SK-N-DZ (cell line): ENCODE data around the gene LY6G5C.

ENCODE experiments used
- DNase-seq: peaks from one replicate; pipeline ENCODE4 v3.0.0-alpha.2; 2015; ENCODE audit warnings: low spot score

LY6G5C gene

DNA sequence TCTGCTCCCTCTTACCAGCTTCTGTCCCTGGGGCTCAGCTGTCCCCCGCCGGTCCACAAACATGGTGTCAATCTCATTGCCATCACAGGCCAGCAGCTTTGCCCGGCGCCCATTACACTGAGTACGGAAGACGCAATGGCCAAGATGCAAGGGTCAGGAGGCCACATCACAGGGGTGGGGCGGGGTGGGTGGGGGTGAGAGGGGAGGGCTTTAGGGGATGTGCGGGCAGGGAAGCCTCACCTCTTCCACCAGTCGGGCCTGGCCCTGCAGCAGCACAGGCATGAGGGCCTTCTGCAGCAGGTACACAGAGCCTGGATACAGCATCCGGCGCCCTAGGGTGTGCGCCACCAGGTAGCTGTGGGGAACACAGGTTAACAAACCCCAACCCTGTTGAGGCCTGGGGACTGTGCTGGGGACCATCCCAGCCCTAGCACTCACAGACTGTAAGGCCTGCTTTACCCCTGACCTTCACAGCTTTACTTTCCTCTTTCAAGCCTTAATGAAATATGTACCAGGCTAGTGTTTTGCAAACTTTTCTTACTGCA lies 10.8 kb upstream of the LY6G5C start:
- no peak for DNase-seq

DNA sequence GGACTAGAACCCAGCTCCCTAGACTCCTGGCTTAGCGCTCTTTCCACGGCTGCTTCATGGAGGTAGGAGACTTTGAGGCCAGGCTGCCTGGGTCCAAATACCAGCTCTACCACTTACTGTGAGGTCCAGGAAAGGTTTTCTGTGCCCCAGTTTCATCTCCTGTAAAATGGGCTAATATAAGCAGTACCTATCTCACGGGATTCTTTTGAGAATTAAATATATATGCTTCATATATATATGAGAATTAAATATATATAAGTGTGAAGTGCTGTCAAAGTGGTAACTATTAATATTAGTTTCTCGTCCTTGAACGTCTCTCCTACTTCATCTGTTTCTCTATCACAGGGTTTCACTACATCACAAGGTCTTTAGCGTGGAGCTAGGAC lies 10.2 kb upstream of the LY6G5C start:
- no peak for DNase-seq

DNA sequence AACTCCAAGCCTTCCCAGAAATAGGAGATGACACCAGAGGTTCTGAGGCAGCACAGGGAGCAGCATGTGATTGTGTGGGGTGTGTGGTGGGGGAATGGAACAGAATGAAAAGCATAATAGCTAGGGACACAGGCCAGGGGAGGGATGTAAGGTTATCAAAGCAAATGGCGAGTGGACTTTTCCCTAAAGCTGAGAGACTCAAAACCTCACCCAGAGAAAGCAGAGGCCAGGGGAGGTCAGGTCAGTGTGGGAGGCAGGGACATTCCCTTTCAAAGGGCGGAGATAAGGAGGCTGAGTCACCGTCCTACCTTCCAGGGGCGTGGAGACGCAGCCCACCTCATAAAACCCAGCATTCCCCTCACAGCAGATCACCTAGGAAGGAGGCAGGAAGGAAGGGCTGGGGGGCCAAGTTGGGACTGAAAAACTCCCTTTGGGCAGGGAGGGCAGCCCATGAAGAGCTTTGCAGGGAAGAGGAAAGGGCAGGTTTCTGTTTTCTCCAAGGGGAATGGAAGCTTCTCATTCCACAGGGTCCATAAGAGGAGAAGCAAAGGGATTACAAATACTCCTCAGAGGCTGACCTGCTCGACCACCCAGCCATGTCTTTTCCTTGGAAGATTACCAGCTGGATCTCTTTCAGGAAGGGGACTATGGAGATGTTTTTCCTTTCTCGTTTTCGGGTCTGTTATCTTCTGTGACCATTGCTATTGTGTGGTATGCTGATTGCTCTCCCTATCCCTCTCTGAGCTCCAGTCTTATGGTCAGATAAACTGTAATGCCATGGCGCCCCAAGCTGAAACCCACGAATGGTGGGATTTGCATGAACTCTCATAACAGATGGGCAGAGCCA lies 9.6 kb upstream of the LY6G5C start:
- no peak for DNase-seq

DNA sequence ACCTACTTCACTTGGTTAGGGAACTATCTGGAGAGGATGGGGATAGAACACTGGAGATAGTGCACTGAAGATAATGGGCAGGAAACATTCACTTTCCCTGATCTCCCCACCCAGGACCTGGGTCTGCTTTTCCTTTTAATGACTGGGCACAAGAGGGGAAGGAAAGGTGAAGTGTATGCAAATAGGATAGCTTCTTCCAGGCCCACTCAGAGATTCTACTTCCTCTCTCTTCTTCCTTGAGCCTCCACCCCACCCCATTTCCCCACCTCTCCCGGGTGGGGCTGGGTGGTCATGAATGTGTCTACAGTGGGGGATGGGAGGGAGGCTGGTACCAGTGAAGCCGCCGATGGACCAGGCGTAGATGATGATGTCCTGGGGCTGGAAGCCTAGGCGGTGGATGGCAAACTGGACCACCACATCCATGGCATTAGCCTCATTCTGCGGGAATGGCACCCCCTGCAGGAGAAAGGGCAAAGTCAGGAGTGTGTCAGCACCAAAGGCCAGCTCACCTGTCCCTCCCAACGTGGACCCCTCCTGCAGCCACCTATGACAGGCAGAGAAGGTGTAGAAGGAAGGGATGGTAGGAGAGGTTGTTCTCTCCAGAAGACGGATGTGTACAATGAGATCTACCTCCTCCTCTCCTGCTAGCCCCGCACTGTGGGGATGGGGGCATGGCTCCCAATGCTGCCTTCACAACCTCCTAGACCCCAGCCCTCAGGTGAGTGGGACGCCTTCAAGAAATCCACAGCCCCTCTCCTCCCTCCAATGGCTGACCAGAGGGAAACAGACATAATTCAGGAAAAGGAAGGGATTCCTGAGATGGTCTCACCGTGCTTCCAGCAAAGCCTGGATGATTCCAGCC lies 8.6 kb upstream of the LY6G5C start:
- DNase-seq = no peak

DNA sequence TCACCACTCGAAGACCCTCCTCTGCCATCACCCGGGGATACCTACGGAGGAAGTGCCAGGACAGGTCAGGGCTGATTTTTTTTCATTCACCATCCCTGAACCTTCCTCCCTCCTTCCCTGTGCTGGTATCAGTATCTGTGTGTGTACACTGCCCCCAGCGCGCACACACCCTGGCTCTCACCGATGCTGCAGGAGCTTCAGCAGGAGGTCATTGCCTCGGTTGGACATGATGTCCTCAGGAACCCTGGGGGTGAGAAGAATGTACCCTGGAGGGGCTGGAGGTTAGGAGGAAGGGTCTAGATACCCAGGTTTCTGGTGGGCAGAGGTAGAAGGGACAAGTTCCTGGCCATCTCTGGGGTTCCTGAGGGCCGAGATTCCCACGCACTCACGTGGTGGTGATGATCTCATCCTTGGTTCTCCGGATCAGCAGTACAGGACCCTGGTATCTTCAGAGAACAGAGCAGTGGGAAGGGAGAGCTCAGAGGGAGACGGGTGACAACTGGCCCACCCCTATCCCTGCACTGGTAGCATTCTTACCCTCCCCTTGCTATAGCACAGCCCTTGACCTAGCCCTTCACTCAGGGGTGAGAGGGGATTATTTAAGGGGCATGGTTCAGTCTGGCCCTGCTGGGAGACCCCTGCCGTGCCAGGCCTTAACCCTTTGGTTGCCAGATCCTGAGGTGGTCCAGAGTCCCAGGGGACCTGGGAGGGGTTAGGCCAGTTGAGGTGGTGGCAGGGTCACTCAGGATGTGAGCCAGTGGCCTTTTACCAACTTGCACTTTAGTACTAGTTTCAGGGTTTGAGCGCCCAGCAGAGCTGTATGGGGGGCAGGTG lies 7.2 kb upstream of the LY6G5C start:
- no peak for DNase-seq

DNA sequence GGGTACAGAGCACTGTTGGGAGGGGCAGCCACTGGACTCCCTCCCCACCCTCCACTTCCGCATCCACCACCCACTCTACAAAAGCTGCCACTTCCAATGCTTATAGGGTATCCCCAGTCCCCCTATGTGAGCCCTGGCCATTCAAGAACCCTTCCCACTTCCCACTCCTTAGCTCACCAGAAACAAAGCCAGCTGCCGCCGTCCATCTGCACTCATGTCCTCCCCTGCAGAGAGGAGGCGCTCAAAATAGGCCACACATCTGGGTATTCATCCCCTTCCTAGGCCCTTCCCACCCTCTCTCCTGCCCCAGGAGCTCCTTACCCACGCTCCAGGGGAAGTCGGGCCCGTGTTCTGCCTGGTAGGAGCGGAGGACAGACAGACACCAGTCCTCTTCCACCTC lies 6.5 kb upstream of the LY6G5C start:
- no peak for DNase-seq

DNA sequence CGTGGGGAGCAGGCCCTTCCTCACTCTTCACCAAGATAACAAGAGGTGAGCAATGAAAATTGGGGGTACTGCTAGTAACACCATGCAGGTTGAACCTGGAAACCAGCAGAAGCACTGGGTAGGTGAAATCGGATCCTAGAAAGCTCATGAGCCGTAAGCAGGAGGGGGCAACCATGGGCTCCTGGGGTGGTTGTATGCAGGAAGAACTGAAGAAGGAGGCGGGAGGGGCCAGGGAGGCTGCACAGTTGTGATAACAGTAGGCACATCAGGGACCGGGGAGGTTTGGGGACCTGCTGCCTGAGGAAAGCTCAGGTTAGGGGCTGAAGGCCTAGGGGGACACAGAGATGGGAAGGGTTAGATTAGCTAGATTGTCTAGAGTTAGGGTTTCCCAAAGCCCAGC lies 5.6 kb upstream of the LY6G5C start:
- no peak for DNase-seq

DNA sequence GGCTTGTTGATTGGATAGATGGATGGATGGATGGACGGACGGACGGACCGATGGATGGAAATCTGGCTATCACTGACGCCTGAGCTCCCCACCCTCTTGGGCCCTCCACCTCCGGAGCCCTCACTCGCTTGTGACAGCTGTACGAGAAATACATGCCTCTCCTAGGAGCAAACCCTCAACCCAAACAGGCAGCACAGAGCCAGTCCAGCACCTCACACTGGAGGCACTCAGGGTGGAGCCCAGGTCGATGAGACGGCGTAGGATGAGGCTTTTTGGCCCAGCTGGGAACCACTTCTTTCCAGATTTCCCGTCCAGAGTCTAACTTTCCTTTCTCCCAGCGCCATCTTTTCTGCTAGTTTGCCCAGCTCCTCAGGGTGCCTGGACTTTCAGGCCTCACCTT lies 2.7 kb upstream of the LY6G5C start:
- DNase-seq = no peak

DNA sequence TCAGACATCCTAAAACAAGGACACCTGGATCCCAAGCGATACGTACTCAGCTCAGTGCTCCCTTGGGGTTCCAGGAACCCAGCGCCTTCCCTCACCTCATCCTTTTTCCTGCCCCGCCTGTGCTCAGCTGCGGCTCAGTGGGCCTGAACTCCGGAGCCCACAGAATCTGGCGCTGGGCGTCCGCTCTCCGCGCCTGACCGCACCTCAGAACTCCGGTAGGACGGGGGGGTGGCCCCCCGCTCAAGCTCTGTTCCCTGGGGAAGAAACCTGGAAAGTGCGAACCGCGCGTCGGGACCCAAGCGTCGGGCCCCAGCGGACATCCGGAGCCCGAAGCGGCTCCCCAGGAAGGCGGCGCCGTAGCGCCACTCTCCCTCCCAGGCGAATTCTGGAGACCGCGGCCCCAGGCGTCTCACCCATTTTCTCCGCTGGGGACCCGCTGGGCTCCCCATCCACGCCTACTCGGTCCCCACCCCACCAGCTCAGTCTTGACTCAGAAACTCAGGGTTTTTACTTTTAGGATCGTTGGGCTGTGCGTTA lies 336 bp upstream of the LY6G5C start:
- no peak for DNase-seq

DNA sequence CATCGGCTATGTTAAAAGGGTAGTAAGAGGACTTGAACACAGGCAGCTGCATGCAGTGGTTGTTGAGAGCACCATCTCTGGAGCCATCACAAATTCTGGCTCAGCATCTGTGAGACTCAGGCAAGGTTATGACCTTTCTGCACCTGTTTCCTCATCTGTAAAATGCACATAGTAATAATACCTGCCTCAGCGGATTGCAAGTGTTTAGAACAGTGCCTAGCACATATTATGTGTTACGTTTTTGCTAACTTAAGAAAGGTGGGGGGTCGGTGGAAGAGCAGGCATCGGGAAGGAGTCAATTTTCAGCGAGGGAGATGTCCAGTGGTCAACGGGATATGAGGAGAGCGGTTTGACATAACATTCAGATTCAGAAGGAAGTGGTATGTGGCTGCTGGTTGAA lies 2.9 kb downstream of the LY6G5C start:
- DNase-seq = no peak

DNA sequence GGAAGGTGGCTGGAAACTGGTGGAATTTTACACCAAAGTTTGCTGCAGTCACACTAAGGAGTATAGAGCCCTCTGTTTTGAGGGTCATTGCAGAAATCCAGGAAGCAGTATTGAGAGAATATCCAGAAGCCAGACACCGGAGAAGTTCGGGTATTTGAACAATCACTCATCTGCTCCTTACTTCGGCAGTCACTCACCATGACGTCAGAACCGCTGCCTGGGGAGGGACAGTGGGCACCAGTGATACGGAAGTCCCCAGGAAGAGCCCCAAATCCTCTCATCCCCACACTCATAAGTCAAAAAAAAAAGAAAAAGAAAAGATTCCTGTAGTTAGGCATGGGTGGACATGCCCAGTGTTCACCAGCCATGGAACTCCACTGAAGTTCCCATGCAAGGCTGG lies 4.0 kb downstream of the LY6G5C start:
- DNase-seq = no peak

DNA sequence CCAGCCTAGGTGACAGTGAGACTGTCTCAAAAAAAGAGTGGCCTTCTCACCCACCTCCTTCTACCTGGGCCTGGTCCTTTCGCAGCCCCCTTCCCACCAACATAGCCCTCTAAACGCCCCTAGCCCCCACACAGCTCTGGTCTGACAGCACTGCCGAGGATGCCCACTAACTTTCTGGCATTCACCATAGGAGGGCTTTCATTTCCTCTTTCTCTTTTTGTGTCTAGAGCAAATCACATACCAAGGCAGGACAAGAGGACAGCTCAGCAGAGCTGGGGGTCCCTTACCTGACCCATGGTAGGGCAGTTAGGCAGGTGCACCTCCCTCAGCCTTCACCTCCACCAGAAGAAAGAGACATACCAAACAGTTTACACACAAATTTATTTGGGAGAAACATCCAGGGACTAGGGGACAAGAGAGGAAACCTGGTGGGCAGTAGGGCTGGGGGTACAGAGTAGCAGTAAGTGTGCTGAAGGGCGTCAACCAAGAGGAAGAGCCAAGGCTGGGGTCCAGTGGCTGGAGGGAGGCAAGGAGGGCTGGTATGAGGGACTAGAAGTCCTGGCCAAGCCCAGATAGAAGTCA lies 4.5 kb downstream of the LY6G5C start:
- no peak for DNase-seq

DNA sequence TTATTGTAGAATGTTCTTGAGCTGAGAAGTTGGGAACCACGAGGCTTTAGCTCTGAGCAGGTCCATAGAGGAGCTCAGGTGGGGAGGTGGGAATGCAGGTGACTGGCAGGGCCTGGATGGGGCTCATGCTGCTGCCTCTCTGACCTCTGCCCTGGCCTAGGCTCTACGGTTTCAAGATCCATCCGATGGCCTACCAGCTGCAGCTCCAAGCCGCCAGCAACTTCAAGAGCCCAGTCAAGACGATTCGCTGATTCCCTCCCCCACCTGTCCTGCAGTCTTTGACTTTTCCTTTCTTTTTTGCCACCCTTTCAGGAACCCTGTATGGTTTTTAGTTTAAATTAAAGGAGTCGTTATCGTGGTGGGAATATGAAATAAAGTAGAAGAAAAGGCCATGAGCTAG lies 11.2 kb downstream of the LY6G5C start, which contains the start of gene LY6G5B:
LY6G5B (plus strand) TSS at position 301 of the 400 bp plus-strand sequence. CDS start 975 bp downstream, outside the sequence.
- DNase-seq = no peak

DNA sequence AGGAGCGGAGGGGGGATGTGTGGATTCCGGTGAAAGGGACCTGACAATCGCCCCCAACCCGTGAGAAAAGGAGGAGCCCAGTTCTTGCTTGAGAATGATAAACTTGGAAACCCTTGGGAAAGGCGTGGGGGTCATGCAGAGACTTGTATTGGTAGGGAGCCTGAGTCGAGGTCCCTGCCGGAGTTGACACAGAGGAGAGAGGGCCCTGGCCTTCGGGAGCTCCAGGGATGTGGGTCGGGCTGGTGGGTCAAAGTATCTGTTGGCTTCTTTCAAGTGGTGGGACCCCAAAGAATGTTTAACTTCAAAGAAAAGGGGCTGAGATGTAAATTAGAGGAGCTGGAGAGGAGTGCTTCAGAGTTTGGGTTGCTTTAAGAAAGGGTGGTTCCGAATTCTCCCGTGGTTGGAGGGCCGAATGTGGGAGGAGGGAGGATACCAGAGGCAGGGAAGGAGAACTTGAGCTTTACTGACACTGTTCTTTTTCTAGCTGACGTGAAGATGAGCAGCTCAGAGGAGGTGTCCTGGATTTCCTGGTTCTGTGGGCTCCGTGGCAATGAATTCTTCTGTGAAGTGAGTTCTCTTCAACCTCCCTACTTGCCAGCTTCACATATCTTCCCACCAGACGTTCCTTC lies 14.4 kb downstream of the LY6G5C start:
- no peak for DNase-seq

DNA sequence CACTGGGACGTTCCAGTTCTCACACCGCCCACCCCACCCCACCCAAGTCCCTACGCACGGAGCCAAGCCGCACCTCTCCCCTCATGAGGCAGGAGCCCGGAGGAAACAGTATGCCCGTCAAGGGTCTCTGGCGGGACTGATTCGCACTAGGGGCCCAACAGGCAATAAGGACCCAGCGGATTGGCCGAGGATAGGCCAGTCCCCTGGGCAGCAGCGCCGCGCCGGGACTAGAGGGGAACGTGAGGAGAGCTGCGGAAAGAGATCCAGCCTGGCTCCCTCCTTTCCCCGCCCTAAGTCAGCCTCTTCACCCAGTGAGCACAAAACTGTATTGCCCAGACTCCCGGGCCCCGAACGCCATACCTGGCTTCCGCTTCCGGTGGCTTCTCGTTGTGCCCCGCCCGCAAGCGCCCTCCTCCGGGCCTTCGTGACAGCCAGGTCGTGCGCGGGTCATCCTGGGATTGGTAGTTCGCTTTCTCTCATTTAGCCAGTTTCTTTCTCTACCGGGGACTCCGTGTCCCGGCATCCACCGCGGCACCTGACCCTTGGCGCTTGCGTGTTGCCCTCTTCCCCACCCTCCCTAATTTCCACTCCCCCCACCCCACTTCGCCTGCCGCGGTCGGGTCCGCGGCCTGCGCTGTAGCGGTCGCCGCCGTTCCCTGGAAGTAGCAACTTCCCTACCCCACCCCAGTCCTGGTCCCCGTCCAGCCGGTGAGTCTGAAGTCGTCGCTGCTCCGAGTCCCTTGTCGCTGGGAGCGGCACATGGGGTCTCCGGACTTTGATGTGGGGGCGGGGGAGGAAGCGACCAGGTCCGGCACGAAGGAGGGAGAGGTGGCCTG lies 15.1 kb downstream of the LY6G5C start, which contains the start of gene CSNK2B:
CSNK2B (plus strand) TSS at position 580 of the 836 bp plus-strand sequence. CDS start 752 bp downstream, outside the sequence.
- peak; percentile 98 for DNase-seq

DNA sequence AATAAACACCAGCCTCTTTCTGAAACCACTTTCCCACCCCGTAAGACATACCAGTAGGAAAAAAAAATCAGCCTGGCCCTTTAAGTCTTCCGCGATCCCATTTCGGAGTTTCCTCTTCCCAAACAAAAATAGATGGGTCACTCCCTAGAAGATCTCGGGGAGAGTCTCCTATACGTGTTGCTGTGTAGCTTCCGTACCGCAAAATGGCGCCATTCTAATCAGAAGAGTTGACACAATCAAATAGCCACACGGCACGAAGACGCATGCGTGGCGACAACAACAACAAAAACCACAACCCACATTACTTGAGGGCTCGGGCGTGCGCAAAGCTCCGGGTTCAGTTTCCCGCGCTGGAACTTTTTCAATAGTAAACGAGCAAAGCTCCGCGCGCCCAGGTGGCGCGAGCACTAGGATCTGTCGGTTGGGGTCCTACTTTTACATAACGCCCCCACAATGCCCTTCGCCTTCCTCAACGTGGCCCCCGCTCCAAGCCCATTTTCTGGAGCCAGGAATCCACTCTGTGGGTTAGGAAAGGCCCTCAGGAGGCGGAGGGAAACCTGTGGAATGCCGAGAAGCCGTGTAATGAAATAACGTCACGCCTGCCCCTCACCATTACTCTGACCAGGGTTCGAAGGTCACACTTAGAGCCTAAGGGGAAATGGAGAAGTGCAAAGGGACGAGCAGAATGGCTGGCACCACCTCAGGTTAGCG lies 15.9 kb downstream of the LY6G5C start, which contains the start of gene GPANK1:
GPANK1 (minus strand) TSS at position 208 of the 711 bp plus-strand sequence. CDS start 519 bp downstream, outside the sequence.
- peak; percentile 93 for DNase-seq

DNA sequence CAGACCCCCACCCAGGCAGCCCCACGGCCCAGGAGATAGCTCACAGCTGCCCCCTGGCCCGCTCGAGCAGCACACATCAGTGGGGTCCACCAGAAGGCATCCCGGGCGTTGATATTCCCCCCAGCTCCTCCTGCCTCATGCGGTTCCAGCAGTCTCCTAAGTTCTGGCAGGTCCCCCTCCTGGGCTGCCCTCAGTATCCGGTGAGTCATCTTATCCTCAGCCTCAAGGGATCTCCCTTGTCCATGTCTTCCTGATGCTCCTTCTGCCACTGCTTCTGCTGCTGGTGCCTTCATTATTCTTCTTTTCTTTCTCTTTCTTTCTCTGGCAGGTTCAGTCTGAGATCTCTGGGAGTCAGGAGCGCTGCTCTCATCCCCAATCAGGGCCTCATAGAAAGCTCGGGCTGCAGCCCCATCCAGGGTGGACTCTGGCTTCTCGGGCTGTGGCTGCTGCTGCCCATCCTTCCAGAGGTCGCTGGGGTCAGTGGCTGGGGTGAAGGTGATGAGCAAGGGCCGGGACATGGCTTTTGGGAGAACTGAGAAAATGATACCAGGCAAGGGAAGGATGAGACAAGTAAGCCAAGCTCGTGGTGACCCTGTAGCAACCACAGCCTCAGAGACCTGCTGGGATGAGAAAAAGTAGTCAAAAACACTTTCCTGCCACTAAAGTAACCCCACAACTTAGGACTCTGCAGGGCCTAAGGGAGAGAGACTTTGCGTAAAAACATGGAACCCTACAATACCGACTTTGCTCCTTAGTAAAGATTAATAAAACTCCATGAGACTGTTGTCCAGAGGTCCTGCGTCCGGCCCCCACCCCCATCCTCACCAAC lies 16.7 kb downstream of the LY6G5C start:
- no peak for DNase-seq
